HG03103 (cell line): ENCODE measurements around the gene ILK.

Experiments used
- ATAC-seq: cut with Tn5 transposase; IDR thresholded peaks from one replicate; pipeline ENCODE4 v1.9.1; 2021; ENCODE audit warnings: low read depth; ENCODE audit not compliant: unreplicated experiment

The ILK gene

GRCh38 chr11:6572215-6572614 is 31.4 kb upstream of the ILK start:
- ATAC-seq, result no peak

- ATAC-seq, result no peak
Observed at GRCh38 chr11:6574816-6575715, 28.5 kb upstream of the ILK start.

GRCh38 chr11:6576471-6577373 is 26.9 kb upstream of the ILK start:
- no peak for ATAC-seq

GRCh38 chr11:6578134-6578533 is 25.4 kb upstream of the ILK start:
- no peak for ATAC-seq

GRCh38 chr11:6579681-6580080 is 23.9 kb upstream of the ILK start:
- no peak for ATAC-seq

- no peak for ATAC-seq
Observed at GRCh38 chr11:6583584-6583983, 20.0 kb upstream of the ILK start.

GRCh38 chr11:6584528-6584927 is 19.0 kb upstream of the ILK start:
- ATAC-seq, result no peak

- ATAC-seq, result no peak
Observed at GRCh38 chr11:6586434-6587359, 16.9 kb upstream of the ILK start.

- no peak for ATAC-seq
Observed at GRCh38 chr11:6587360-6587953, 16.1 kb upstream of the ILK start.

- no peak for ATAC-seq
Observed at GRCh38 chr11:6588018-6588417, 15.6 kb upstream of the ILK start.

- no peak for ATAC-seq
Observed at GRCh38 chr11:6594142-6594768, 9.3 kb upstream of the ILK start.

- no peak for ATAC-seq
Observed at GRCh38 chr11:6596239-6596877, 7.2 kb upstream of the ILK start.

- no peak for ATAC-seq
Observed at GRCh38 chr11:6598555-6598954, 5.0 kb upstream of the ILK start.

- ATAC-seq, result no peak
Observed at GRCh38 chr11:6599449-6599848, 4.1 kb upstream of the ILK start.

- ATAC-seq, result no peak
Observed at GRCh38 chr11:6599881-6600390, 3.6 kb upstream of the ILK start.

- ATAC-seq, result no peak
Observed at GRCh38 chr11:6601041-6601461, 2.5 kb upstream of the ILK start.

- ATAC-seq, result no peak
Observed at GRCh38 chr11:6602096-6602940, 1.3 kb upstream of the ILK start.

GRCh38 chr11:6604081-6604626 is 580 bp downstream of the ILK start:
- peak; percentile 34 for ATAC-seq
